Head of caudate nucleus (tissue), 42 donors: ENCODE data around the gene FAM89B.
"Not testable (repeated sequence)": the region's sequence is repeated elsewhere in the genome, so short reads cannot be mapped to it uniquely, and the experiment has no call there.

ENCODE experiments used
- DNase-seq, 42 donors: peaks; one replicate each; pipeline versions ENCODE4 v3.0.0 to v3.0.0-alpha.2; 2020 to 2021; ENCODE audit warnings: mixed read lengths in 7 of 42
- intact Hi-C: fragments of 100-400 bp; cut with DNase I; formaldehyde crosslinking; loops from one replicate; pipeline ENCODE4 v1.15.0; 2022

The FAM89B gene

DNA sequence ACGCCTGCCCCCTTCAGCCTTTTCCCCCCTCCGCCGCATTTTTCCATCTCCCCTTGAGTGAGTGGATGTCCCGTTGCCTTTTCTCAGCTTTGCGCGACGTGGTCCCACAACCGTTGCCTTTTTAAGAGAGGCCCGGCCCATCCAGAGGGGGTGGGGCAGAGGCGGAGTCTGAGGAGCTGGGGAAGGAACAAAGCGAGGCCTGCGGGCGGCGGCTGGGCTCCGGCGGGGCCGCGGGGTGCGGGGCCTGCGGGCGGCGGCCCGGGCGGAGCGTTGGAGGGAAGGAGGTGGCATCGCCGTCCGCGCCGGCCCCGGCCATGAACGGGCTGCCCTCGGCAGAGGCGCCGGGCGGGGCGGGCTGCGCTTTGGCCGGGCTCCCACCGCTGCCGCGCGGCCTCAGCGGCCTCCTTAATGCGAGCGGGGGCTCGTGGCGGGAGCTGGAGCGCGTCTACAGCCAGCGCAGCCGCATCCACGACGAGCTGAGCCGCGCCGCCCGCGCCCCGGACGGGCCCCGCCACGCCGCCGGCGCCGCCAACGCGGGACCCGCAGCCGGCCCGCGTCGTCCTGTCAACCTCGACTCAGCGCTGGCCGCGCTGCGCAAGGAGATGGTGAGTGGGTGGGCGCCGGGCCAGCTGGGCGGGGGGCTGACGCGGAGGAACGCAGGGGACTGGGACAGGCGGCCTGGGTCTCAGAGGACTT, at the start of gene FAM89B:
Gene FAM89B (plus strand): TSS at position 183 of the 696 bp plus-strand sequence. CDS start 132 bp downstream, at position 315.
- intact Hi-C loops = no loop called here
- peak; percentile 83 to 97 (median 94) for DNase-seq

DNA sequence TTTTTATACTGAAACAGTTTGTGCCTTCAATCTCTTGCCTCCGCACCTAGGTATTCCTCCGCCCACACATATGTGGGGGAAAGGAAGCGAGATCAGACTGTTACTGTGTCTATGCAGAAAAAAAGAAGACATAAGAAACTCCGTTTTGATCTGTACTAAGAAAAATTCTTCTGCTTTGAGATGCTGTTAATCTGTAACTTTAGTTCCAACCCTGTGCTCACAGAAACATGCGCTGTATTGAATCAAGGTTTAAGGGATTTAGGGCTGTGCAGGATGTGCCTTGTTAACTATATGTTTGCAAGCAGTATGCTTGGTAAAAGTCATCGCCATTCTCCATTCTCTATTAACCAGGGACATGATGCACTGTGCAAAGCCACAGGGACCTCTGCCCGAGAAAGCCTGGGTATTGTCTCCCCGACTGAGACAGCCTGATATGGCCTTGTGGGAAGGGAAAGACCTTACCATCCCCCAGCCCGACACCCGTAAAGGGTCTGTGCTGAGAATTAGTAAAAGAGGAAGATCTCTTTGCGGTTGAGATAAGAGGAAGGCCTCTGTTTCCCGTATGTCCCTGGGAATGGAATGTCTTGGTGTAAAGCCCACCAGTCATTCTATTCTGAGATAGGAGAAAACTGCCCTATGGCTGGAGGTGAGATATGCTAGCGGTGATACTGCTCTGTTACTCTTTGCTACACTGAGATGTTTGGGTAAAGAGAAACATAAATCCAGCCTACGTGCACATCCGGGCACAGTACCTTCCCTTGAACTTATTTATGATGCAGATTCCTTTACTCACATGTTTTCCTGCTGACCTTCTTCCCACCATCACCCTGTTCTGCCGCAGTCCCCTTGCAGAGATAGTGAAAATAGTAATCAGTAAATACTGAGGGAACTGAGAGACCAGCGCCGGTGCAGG, 49.4 kb upstream of the FAM89B start:
- DNase-seq = peak in 35 of 42 donors; percentile 25 to 86 (median 63)

DNA sequence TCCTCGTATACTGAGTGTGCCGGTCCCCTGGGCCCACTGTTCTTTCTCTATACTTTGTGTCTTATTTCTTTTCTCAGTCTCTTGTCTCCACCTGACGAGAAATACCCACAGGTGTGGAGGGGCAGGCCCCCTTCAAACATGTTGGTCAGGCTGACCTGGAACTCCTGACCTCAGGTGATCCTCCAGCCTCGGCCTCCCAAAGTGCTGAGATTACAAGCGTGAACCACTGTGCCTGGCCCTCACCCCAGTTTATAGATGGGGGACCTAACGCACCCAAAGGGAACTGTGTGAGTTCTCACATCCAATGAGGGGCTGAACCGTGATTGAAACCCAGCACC, 48.7 kb upstream of the FAM89B start:
- intact Hi-C loops, DNase-seq: not testable (repeated sequence)

More for the DNA sequence above, 49.4 kb upstream of the FAM89B start:
- intact Hi-C loops = not testable (repeated sequence)

DNA sequence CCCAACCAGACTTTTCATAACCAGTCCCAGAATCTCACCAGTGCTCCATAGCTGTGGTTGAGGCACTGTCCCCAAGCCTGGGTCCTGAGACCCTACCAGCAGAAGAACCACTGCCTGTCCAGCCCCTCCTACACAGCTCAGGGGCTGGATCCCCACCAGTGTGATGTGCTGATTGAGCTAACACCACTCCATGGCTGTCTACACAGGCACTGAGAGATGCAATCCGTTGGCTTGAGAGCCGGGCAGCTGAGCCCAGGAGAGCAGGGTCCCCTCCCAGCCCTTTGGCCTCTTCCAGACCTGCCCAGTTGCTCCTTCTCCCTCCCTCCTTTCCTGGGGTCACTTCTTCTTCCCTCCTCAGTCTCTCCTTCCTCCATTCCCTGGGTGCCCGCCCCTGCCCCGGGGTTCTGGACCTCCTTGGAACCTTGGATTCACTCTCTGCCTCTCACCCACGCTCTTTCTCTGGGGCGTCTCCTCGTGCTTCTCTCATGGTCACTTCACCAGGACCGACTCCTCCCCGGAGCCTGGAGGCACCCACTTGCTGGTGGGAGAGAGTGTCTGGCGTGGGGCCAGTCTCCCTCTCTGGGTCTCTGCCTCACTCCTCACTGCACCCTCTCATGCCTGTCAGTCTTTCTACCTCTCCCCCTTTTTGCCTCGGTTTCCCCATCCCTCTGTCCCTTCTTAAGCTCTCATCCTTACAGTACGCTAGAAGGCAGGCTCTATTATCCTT, 48.2 kb upstream of the FAM89B start:
- DNase-seq = peak in 11 of 42 donors; percentile 29 to 70 (median 45)
- intact Hi-C loops = no loop called here

DNA sequence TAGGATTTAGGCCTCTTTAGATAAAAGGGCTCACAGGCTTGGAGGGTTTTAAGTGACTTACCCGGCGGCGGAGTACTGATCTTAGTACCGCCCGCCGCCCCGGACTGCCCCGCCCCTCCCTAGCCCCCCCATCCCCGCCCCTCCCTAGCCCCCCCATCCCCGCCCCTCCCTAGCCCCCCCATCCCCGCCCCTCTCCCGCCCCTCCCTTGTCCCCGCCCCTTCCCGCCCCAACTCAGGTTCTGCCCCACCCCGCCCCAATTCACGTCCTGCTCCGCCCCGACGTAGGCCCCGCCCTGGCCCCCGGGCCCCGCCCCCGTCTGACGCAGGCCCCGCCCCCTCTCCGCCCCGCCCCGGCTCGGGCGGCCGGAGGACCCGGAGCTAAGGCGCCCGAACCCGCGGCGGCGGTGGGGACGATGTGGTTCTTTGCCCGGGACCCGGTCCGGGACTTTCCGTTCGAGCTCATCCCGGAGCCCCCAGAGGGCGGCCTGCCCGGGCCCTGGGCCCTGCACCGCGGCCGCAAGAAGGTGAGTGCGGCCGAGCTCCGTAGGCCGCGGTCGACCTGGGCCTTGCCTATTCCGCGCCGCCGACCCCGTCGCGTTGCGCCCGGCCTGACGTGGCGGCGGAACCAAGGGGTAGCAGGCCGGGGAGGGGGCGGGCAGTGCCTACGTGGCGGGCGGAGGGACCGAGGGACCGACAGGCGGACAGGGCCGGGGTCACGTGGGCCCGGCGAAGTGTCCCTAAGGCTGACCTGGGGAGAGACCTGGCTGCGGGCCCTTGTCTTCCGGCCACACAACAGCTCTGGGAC, 47.4 kb upstream of the FAM89B start, which contains the start of gene SCYL1:
Gene SCYL1 (plus strand): TSS at position 343 of the 805 bp plus-strand sequence. CDS start 71 bp downstream, at position 414.
- DNase-seq = peak; percentile 61 to 97 (median 91)
- intact Hi-C loops = no loop called here

DNA sequence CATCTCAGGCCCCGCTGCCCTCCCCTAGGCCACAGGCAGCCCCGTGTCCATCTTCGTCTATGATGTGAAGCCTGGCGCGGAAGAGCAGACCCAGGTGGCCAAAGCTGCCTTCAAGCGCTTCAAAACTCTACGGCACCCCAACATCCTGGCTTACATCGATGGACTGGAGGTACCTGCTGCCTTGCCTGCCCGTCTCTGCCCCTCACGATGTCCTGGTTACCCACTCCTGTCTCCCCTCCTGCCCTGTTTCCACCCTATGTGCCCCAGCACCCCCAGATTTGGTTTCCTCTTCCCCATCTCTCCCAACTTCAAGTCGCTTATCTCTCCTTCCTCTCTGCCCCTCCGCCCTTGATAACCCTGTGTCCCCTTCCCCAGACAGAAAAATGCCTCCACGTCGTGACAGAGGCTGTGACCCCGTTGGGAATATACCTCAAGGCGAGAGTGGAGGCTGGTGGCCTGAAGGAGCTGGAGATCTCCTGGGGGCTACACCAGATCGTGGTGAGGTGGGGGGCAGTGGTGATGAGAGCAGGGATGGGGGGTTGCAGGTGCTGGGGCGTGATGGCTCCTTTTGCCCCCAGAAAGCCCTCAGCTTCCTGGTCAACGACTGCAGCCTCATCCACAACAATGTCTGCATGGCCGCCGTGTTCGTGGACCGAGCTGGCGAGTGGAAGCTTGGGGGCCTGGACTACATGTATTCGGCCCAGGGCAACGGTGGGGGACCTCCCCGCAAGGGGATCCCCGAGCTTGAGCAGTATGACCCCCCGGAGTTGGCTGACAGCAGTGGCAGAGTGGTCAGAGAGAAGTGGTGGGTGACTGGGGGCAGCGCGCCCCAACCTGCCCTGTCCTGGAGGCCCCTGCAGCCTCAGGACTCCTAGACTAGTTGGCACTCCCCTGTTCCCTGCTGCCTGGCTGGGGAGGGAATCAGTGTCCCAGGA, 46.5 kb upstream of the FAM89B start:
- intact Hi-C loops = no loop called here
- DNase-seq = no peak

DNA sequence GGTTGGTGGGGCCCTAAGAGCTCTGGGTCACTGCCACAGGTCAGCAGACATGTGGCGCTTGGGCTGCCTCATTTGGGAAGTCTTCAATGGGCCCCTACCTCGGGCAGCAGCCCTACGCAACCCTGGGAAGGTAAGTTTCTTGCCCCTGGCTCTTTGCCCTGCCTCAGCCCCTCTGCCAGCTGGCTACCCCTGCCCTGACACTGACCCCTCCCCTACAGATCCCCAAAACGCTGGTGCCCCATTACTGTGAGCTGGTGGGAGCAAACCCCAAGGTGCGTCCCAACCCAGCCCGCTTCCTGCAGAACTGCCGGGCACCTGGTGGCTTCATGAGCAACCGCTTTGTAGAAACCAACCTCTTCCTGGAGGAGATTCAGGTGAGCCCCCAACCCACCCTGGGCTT, 45.6 kb upstream of the FAM89B start:
- no peak for DNase-seq
- intact Hi-C loops = no loop called here

DNA sequence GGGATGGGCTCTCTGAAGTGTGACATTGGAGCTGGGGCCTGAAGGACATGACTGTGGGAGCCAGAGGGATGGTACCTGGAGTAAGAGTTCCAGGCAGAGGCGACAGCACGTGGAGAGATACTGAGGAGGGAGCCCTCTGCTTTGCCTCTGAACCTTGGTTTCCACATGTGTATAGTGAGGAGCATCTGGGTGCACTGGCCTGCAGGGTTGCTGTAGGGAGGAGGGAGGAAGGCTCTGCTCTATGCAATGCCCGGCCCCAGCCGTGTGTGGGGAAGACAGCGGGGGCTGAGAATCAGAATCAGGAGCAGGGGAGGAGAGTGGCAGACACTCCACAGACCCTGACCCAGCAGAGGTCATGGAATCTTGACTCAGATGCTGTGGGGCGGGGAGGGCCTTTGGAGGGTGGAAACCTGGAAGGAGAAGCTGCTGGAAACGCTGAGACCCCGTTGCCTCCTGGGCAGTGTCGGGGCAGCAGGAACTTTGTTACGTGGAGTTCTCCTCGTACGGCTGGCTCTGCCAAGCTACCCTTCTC, 43.5 kb upstream of the FAM89B start:
- intact Hi-C loops = no loop called here
- DNase-seq = no peak

DNA sequence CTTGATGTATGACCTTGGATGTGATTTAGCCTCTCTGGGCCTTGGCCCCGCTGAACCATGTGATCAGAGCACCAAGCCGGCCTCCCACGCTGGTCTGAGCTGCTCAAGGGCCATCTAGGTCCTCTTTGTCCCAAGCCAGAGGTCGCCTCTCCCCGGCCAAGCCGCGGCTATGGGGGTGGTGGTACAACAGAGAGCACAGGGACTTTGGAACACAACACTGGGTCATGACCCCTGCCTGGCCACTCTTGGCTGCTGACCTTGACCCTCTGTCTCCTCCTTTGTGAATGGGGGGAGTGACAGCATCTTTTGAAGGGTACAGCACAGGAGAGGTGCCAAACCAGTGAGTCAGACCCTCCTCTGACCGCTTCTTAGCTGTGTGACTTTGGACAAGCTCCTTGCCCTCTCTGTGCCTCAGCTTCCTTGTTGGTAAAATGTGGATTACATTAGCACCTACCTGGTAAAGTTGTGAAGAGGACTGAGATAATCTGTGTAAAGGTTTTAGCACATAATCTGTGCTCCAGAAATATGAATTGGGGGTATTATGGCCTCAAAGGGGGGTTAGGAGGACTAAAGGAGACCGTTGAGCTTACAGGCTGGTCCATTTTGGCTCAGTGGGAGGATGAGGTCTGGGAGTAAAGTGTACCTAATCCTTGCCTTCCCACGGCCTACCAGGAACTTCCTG, 42.7 kb upstream of the FAM89B start:
- intact Hi-C loops = no loop called here
- no peak for DNase-seq

DNA sequence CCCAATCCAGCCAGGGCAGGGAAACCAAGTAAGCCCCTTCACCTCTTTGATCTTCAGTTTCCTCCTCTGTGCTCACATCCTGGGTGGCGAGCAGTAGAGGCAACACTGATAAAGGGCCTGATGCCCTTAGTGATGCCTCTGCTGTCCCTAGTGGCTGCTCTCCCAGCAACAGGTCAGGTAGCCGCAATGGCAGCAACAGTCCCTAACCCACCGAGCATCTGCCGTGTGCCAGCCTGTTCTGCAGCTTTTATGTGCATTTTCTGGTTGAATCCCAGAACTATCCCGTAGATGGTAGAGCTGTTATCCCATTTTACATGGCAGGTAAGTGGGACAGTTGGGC, 42.2 kb upstream of the FAM89B start:
- no peak for DNase-seq
- intact Hi-C loops = no loop called here

DNA sequence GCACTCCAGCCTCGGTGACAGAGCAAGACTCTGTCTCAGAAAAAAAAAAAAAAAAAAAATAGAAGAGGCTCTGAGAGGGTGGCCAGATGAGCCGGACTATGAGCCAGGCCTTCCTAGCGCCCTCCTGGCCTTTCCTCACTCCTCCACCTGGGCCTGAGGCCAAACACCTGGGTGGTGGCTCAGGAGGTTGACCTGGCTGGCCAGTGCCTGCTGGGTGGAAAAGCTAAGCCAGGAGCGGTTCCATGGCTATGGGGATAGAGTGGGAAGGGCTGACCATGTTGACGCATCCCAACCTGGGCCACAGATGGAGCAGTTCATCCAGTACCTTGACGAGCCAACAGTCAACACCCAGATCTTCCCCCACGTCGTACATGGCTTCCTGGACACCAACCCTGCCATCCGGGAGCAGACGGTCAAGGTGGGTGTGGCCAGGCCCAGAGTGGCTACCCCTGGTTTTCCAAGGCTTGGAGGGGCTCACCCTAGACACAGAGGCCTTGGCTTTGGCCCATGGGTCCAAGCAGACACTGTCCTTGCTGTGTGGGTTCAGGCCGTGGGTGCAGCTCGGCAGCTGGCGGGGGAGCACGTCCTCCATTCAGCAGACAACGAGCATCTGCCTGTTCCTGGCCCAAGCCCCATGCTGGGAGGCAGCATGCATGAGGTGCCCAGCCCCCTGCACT, 39.8 kb upstream of the FAM89B start:
- no peak for DNase-seq
- intact Hi-C loops = no loop called here

DNA sequence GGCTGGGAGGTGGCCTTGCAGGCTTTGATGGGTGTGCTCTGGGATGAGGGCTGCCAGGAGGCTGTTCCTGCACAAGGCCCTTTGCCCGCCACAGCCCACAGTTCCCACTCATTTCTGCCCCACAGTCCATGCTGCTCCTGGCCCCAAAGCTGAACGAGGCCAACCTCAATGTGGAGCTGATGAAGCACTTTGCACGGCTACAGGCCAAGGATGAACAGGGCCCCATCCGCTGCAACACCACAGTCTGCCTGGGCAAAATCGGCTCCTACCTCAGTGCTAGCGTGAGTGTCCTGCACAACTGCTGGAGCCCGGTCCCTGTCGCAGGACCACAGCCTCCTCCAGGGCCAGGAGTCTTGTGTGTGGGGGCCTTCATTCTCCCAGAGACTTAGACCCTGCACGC, 37.2 kb upstream of the FAM89B start:
- intact Hi-C loops = no loop called here
- no peak for DNase-seq

DNA sequence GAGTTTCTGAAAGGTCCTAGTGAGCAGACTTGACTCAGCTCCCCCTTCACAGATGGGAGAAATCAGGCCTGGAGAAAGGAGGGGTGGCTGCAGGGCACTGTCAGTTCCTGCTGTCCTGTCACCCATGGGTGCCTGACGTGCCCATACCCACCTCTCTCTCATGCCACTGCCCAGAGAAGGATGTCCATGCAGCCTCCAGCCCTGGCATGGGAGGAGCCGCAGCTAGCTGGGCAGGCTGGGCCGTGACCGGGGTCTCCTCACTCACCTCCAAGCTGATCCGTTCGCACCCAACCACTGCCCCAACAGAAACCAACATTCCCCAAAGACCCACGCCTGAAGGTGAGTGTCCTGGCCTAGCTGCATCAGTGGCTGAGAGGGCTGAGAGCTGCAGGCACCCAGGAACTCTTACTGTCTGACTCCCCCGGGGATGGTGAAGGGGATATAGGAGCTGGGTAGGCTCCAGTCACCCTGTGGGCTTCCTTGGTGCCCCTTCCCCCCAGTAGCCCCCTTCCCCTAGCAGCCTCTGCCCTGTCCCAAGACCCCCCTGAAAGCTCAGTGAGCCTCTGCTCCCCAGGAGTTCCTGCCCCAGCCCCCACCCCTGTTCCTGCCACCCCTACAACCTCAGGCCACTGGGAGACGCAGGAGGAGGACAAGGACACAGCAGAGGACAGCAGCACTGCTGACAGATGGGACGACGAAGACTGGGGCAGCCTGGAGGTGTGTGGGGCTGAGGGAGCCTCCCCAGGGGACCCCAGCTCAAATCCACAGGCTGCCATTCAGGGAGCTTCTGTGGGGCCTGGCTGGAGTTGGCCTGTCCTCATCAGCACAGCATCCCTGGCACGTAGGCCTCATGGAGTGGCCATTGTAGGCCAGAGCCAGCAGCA, 35.7 kb upstream of the FAM89B start:
- DNase-seq = no peak
- intact Hi-C loops = no loop called here

DNA sequence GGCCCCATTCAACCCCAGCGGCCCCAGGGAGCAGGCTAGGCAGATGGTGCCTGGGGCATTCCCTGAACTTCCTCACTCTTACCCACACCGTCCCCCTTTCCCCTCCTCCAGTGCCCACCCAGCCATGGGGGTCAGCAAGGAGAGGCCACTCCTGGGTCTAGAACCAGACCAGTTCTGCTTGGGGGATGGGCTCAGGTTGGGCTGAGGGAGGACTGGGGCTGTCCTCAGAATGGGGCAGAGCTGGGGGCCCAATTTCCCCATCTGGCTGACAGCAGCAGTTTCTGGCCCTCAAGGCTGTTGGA, 35.1 kb upstream of the FAM89B start:
- intact Hi-C loops = no loop called here
- no peak for DNase-seq

DNA sequence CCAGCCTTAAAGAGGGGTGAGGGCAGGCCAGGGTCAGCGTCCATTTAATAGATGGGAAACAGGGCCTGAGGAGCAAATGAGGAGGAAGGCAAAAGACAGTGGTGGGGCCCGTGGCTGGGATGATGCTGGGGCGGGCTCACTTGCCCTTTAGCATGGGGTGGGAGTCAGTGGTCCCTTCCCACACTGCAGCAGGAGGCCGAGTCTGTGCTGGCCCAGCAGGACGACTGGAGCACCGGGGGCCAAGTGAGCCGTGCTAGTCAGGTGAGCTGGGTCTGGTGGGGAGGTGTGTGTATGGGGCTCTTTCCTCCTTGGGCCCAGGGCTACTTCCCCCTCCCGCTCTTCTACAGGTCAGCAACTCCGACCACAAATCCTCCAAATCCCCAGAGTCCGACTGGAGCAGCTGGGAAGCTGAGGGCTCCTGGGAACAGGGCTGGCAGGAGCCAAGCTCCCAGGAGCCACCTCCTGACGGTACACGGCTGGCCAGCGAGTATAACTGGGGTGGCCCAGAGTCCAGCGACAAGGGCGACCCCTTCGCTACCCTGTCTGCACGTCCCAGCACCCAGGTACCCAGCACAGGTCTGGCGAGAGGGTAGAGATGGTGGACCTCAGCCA, 34.6 kb upstream of the FAM89B start:
- no peak for DNase-seq
- intact Hi-C loops = no loop called here
